ENCODE measurements around the gene PTPRE.

PTPRE gene

DNA sequence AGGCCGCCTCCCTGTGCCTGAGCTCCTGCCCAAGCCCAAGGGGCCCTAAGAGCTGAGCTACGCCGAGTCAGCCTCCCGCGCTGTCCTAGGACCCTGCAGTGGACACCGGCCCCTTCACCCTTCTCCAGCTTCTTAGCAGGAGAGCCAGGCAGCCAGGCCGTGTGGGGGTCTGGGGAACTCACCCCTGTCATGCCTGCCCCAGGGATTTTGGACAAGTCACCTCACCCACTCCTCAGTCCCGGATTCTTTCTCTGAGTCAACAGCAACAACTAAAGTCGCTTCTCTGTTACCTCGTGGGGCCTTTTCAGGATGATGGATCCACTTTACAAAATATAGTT is 140.0 kb downstream of the PTPRE start:
- no peak for DNase-seq (ENCODE audit: low spot score)

DNA sequence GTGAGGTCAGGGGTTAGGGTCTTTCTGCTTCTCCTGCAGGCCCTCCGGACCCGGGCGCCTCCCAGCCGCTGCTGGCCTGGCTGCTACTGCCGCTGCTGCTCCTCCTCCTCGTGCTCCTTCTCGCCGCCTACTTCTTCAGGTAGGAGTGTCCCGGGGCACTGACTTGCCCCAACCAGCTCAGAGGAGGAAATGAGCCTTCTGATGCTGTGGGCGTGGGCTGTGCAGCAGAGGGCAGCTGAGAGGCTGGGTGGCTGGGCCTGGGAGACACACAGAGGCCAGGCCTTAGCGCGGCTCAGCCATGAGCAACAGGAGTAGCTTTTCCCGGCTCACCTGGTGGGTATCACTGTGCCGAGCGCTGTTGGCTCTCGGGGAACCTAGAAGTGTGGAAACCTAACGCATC is 140.4 kb downstream of the PTPRE start:
- no peak for DNase-seq (ENCODE audit: low spot score)

DNA sequence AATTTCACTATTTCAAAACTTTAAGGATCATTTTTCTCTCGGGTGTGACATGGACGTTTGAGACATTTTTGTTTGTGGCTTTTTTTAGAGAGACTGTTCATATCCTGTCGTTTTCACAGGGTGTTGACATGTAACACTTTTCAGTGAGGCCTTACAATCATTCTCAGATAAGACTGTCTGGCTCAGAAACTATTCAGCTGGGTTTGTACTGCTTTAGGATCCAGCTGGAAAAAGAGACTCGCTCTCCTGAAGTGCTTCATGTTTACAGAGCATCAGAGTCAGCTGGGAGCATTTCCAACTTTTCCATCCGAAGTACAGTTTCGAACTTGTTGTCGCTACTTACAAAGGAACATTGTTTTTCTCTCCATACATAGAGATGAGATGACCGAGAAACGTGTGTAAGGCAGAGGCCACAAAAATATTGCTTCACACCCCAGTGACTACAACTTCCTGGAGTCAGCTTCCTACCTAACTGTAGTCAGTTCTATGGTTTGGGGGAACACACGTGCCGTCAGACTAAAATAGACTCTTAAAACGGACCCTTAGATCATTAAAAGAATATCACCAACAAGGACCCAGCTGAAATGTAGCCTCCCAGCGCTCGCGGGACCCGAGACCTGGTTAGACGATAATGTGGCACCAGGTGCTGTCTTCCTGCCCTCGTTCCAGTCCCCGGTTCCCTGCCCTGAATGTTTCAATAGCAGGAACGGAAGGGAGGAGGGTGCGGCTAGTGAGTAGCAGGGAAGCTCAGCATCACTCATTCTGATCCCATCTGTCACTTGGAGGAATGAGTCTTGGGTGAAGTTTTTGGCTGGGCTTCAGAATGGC is 141.3 kb downstream of the PTPRE start:
- DNase-seq (ENCODE audit: low spot score), result no peak

DNA sequence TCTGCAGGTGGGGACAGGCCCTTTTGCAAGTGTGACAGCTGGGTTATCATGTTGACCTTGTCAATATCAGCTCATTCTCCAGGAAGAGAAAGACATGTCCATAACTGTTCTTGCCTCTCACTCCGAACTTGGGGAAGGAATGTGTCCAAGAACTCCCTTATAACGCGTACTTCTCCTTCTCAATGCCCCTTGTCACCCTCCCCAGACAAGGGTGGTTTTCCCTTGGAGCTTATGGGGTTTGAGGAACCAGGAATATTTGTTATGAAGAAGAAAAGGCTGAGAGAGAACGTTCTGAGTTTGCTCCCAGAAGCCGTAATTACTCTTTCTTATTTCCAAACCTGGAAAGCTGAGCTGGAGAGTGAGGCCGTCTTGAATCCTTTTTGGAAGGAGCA is 141.9 kb downstream of the PTPRE start:
- DNase-seq (ENCODE audit: low spot score), result no peak

DNA sequence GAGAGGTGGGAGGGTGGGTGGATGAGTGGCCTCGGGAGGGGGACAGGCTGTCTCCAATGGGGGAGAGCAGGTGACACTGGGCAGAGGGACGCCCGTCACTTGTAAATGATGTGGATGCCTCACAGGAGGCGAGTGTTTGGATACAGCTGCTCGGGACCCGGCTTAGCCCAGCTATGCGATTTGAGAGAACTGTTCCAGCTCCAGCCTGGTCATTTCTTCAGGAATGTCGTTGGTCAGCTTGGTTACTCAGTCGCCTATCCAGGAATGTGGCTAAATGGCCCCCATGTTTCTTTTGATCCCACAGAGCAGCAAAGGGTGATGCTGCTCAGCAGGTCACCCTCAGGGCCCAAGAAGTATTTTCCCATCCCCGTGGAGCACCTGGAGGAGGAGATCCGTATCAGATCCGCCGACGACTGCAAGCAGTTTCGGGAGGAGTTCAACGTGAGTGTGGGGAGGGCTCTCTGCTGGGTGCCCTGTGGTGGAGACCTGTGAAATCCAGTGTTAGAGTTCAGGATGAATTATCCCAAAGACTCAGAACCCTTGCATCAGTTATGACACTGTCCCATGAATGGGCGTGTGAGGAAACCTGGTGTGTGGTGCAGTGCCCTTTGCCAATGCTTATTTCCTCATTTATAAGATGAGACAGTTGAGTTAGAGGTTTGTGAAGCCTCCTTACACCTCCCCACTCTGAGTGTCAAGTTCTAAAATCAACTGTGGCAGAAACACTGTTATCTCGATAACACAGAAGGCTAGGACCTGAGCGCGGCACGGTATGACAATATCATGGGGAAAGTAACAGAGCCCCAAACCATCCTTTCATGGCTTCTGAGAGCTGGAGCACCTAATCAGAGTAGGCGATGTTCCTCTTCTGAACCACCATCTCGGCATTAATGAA is 142.6 kb downstream of the PTPRE start:
- no peak for DNase-seq (ENCODE audit: low spot score)

DNA sequence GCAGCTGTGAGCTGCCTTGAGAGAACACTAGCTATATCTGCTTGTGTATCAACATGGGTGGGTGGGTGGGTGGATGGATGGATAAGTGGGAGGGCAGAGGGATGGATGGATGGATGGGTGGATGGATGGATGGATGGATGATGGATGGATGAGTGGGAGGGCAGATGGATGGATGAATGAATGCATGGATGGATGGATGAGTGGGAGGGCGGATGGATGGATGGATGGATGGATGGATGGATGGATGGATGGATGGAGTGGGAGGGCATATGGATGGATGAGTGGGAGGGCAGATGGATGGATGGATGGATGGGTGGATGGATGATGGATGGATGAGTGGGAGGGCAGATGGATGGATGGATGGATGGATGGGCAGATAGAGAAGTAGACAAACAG is 143.2 kb downstream of the PTPRE start:
- DNase-seq (ENCODE audit: low spot score), result no peak

DNA sequence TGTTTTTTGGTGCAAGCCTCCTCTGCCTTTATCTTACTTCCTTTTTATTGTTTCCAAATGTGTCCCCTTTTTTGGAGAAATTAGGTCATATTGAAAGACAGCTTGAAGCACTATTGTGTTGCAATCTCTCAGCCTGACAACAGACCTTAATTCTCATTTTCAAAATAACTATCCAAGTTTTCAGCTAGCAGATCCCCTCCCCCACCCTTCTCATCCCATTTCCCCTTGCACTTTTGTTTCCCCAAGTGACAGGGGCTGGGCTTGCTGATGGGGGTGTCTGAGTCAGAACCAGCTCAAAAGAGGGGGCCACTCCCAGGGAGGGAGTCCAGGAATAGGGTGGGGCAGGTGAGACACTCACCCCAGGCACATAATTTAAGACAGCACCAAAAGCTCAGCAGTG is 144.0 kb downstream of the PTPRE start:
- DNase-seq (ENCODE audit: low spot score), result no peak

DNA sequence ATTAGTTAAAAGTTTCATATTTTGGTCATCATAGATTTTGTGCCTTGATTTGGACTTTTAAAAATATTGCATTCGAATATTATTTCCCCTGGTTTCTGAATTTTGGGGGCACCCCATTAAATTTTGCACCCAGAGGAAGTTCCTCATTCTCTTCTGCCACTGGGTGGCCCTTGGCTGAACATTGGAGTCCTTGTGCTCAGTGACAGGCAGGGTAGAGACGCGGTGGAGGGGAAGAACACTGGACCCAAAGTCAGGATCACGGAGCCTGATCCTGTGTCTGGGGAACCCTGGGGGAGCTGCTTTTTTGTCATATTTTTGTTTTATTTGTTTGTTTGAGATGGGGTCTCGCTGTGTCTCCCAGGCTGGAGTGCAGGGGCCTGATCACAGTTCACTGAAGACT is 144.6 kb downstream of the PTPRE start:
- no peak for DNase-seq (ENCODE audit: low spot score)

DNA sequence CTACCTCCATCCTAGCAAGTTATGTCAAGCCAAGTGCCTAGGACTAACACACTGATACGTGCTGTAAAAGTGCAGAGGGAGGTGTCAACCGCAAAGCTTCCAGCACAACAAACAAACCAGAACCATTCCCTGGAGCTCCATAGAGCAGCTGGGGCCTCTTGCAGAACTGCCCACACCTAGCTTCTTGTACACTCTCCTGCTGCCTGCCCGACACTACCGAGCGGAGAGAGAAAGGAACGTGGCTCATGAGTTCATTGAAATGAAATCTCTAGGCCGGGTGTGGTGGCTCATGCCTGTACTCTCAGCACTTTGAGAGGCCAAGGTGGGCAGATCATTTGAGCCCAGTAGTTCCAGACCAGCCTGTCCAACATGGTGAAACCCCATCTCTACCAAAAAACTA is 145.8 kb downstream of the PTPRE start:
- DNase-seq (ENCODE audit: low spot score), result no peak

DNA sequence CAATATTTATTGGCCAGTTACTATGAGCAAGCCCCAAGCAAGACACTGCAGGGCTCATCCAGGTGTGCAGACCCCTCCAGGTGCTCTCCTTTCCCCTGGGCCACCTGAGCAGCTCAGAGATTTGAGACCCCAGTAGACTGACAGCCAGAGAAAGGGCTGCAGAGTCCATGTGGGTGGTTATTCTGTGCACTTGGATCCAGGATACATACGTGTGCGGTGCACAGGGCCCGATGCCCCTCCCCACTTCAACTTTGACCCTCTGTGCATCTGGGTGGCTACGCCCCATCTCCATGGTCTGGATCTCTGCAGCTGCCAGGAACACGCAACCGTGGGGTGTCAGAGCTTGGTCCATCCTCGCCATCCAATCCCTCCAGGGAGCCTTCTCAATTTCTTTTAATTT is 146.5 kb downstream of the PTPRE start:
- DNase-seq (ENCODE audit: low spot score), result no peak

DNA sequence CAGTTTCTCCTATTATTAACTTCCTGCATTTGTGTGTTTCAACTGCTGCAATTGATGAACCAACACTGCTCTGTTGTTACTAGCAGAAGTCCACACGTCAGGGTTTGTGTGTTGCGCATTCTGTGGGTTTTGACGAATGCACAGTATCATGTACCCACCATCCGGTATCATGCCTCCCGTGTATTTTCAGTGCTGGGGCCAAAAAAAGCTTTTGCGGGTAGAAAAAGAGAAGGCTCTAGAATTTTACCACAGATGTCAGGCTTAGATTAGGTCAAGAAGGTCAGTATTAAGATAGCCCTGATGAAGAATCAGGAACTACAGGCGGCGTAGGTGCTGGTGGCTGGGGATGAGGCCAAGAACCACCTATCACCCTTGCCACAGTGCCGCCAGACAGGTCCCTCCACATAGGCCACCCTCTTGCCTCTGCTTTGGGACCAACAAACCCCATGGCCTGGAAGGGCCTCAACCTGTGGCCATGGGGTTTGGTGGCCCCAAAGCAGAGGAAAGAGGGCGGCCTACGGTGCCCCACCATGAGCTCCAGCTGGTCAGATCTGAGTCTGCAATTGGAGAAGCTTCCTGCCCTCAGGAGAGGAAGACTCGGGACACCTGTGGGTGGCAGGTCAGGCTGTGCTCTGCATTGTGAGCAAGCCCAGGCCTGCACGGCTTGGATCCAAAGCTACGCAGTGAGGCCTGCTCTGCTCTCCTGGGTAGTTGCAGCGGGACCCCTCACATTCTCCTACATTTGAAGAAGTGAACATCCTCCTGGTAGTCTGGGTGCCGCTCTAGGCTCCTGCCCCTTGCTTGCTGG is 147.5 kb downstream of the PTPRE start:
- DNase-seq (ENCODE audit: low spot score), result no peak

DNA sequence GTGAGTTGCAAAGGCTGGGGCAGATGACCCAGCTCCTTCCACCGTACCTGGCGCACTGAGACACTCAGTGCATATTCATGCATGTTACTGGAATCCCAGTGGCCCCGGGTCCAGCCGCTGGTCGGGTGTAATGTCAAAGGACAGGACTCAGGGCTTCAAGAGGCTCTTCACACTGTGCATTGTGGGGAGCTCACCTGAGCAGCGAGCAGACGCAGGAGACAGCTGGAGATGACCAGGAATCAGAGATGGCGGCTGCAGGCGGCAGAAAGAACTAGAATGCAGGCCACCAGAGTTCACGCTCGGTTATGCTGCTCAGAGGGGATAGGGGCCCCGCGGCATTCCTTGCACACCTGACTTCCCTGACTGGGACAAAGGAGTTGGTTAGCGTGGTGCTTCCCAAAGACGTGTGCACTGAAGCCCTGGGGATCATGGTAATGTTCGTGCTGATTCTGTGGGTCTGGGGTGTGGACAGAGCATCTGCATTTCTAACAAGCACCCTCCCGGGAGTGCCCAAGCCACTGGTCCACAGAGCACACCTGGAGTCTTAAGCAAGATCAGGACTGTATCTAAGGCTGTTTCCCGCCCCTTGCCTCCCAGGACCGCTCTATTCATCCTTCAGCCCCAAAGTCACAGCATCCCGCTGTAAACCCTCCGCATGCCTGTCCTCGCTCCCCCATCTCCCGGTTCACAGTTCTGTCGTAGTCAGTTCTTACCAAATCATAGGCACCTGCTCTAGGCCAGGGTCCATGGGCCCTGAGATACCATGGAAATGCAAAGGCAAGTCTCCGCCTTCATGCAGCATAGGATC is 148.4 kb downstream of the PTPRE start:
- no peak for DNase-seq (ENCODE audit: low spot score)

DNA sequence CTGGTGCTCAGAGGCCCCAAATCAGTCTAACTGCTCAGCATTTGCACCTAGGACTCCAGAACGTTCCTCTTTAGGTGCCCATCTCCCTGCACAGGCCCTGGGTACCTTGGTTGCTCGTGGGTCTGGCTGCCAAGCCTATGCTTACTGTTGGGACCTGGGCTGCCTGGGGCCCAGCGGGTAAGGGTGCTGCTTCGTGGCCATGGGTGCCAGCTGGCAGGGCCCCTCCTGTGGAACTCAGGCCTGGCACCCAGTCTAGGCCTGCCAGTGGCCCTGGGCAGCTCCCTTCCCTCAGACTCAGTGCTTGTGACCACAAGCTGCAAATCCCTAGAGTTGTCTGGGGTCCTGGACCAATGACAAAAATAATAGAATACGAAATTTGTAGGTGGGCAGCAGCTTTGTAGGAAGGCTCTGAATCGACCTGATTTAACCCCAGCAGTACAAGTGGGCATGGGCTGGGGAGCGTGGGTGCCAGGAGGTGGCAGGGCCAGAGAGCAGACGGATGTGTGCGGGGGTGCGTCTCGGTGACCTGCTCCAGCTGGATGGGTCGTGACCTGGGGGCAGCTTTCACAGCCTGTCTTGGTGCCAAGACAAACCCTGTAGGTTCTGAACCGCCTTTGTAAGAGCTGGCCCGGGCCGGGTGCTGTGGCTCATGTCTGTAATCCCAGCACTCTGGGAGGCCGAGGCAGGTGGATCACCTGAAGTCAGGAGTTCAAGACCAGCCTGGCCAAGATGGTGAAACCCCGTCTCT is 149.6 kb downstream of the PTPRE start:
- DNase-seq (ENCODE audit: low spot score), result no peak

DNA sequence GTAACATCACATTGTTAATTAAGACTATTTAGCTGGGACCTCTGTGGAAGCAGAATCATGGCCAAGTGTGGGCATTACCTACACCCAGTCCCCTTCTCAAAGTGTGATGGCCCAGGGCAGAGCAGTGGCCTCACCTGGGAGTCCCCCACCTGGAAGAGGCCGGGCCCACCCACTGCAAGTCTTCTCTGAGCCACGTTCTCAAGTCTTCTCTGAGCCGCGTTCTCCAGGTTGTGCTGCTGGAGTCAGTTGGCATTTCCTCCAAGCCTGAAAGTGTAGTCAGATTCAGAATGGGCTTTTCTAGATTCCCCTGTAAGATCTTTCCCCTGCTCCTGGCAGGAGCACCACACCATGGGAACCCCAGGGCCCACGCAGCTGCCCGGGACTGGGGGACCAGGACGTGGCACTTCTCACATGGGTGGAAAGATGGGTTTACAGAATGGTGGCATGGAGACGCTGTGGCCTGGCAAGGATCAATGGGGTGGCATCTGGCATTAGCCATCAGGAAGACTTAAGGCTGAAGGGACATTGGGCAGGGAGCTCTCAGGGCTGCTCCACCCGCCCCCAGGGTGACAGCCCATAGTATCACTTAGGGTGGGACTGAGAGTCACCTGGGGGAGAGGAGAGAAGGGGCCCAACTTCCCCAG is 151.3 kb downstream of the PTPRE start:
- no peak for DNase-seq (ENCODE audit: low spot score)

DNA sequence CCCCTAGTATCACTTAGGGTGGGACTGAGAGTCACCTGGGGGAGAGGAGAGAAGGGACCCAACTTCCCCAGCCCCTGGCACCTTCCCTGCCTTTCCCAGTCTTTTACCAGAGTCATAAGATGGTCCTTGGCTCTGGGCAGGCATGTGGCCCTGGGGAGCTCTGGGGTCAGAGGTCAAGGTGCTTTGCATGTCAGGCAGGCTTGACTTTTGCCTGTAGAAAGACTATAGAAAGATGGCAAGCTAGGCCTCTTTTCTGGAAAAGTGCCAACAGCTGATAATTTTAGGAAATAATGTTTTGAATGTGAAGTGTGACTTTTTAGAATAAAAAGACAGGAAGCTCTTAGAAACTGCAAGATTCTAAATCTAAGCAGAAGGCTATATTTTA is 151.8 kb downstream of the PTPRE start:
- no peak for DNase-seq (ENCODE audit: low spot score)

DNA sequence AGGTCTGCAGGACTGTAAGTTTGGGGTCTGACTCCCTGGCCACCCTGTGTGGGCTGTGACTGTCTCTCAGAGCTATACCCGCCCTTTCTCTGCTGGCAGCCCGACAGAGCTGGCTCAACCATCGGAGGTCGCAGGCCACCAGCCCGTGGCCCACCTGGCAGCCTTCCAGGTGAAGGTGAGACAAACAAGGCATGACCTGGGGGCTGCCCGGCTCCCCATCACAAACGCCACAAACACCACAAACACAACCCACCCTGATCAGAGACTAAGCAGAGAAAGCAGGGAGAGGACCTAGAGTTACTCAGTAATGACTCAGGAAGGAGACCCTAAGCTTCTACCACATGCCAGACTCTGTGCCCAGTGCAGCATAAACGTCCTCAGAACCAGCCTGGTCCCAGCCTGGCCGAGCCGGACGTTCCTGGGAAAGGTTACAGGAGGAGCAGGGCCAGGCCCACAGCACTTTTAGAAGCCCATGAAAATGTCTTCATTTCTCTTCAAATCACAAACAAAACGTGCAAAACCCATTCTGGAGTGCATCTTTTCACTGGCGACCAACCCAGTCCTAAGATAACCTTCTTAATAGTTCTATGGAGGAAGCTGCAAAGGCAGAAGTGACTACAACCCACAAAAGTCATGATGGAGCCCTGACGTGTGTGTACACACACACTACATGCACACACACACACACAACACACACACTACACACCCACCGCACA is 152.5 kb downstream of the PTPRE start:
- no peak for DNase-seq (ENCODE audit: low spot score)

DNA sequence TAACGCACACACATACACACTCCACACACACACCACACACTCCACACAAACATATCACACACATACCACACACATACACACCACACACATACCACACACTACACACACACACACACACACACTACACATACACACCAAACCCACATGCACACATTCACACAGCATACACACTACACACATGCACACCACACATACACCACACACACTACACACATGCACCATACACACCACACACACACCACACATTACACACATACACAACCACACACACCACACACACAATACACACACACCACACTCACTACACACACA is 153.0 kb downstream of the PTPRE start:
- DNase-seq (ENCODE audit: low spot score), result no peak

DNA sequence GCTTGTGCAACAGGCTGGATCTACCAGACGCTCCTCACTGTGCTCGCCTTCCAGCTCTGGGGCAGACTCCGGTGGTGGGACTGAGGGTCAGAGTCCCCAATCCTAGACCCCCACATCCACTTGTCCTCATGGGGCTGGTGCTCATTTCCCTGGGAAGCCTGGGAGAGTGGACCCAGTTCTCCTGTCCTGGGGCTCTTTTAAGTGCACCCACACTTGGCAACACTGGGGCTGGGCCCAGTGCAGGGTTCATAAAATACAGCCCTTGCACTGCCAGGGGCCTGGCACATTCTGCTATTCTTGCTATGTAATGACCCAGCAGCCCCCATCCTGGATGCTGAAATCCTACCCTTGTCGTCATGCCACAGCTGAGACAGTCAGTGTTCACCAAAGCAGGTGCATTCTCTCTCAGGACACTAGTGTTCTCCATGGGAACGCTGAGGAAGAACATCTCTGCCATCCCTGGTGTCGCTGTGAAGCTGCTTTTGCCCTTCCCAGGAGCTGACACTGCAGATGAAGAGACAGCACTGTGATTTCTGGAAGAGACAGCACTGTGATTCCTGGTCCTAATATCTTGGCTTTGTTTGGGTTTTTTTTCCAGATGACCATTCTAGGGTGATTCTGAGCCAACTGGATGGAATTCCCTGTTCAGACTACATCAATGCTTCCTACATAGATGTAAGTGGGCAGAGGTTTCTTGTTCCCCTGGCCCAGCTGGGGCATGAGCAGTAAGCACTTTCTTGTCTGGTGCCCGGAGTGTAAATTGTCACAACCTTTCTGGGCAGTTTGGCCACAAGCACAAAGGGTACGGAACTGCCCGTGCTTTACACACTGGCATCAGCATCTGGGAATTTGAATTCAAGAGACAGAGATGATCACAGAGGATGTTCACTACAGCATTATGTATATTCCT is 153.7 kb downstream of the PTPRE start:
- no peak for DNase-seq (ENCODE audit: low spot score)

All from cerebellar cortex (tissue), 1 donor.